ENCODE results near the gene CIZ1. TPM values are rescaled to one million over a fixed set of nuclear protein-coding genes. Genes with fewer than 3 reads are reported as not detected.

Gene CIZ1
- total RNA-seq, 1 donor from 2014 or later = 150 TPM

GRCh38 chr9:128160603-128160987, 30.8 kb downstream of the CIZ1 start:
- Mint-ChIP-seq H3K4me3 (ENCODE audit: low read depth) (peak overlapping the region; percentile 81), H3K9me3 (no peaks in the 10 kb centered on the region), H3K4me1 (ENCODE audit: low read depth) (peaks cover 17% of the 10 kb centered on the region), H3K27ac (peak overlapping the region; percentile 79), H3K27me3 (ENCODE audit: low read depth) (no peaks in the 10 kb centered on the region), H3K36me3 (ENCODE audit: low read depth) (peaks cover 26% of the 10 kb centered on the region)
- no peak for DNase-seq (ENCODE audit: low spot score)
- intact Hi-C loops (cut with micrococcal nuclease) = loop anchor here (2.0 to 10.0 kb wide), 3 partner anchors 32 to 394 kb away; partner anchors contain the start of gene SPTAN1

GRCh38 chr9:128159784-128160602, 31.4 kb downstream of the CIZ1 start, which contains the start of gene BBLN:
Gene BBLN (plus strand): TSS chr9:128160265. CDS start chr9:128160408, 143 bp downstream.
- Mint-ChIP-seq H3K27ac (peak within 1 kb of the TSS; percentile 83), H3K4me3 (ENCODE audit: low read depth) (peak within 1 kb of the TSS; percentile 81), H3K9me3 (no peaks in the 10 kb centered on the region), H3K4me1 (ENCODE audit: low read depth) (peaks cover 17% of the 10 kb centered on the region), H3K27me3 (ENCODE audit: low read depth) (no peaks in the 10 kb centered on the region), H3K36me3 (ENCODE audit: low read depth) (peaks cover 26% of the 10 kb centered on the region)
- intact Hi-C loops (cut with micrococcal nuclease) = loop anchor here (2.0 to 10.0 kb wide), 3 partner anchors 31 to 395 kb away; partner anchors contain the start of gene SPTAN1
- peak; percentile 90 for DNase-seq (ENCODE audit: low spot score)

- no peaks in the 10 kb centered on the region for H3K9me3 Mint-ChIP-seq
- no peaks in the 10 kb centered on the region for H3K27me3 Mint-ChIP-seq (ENCODE audit: low read depth)
- H3K4me1 Mint-ChIP-seq (ENCODE audit: low read depth) = peaks cover 17% of the 10 kb centered on the region
- peak; percentile 66 for DNase-seq (ENCODE audit: low spot score)
- peak overlapping the region; percentile 83 for H3K27ac Mint-ChIP-seq
- peaks cover 24% of the 10 kb centered on the region for H3K36me3 Mint-ChIP-seq (ENCODE audit: low read depth)
- intact Hi-C loops (cut with micrococcal nuclease) = no loop called here
- H3K4me3 Mint-ChIP-seq (ENCODE audit: low read depth) = peak overlapping the region; percentile 73
Measured at GRCh38 chr9:128159522-128159783, 31.9 kb downstream of the CIZ1 start.

- no peak overlapping the region for H3K27ac Mint-ChIP-seq
- H3K4me1 Mint-ChIP-seq (ENCODE audit: low read depth) = peaks cover 7% of the 10 kb centered on the region
- H3K27me3 Mint-ChIP-seq (ENCODE audit: low read depth) = no peaks in the 10 kb centered on the region
- no peak for DNase-seq (ENCODE audit: low spot score)
- H3K9me3 Mint-ChIP-seq = no peaks in the 10 kb centered on the region
- H3K4me3 Mint-ChIP-seq (ENCODE audit: low read depth) = no peak overlapping the region
- intact Hi-C loops (cut with micrococcal nuclease) = no loop called here
- H3K36me3 Mint-ChIP-seq (ENCODE audit: low read depth) = peaks cover 2% of the 10 kb centered on the region
Measured at GRCh38 chr9:128155736-128156500, 35.5 kb downstream of the CIZ1 start.

GRCh38 chr9:128153947-128154695, 37.3 kb downstream of the CIZ1 start:
- peaks cover 3% of the 10 kb centered on the region for H3K4me1 Mint-ChIP-seq (ENCODE audit: low read depth)
- no peak for DNase-seq (ENCODE audit: low spot score)
- H3K27ac Mint-ChIP-seq = no peak overlapping the region
- H3K9me3 Mint-ChIP-seq = no peaks in the 10 kb centered on the region
- H3K4me3 Mint-ChIP-seq (ENCODE audit: low read depth) = no peak overlapping the region
- intact Hi-C loops (cut with micrococcal nuclease) = no loop called here
- no peaks in the 10 kb centered on the region for H3K36me3 Mint-ChIP-seq (ENCODE audit: low read depth)
- no peaks in the 10 kb centered on the region for H3K27me3 Mint-ChIP-seq (ENCODE audit: low read depth)

GRCh38 chr9:128153060-128153946, 38.1 kb downstream of the CIZ1 start:
- intact Hi-C loops (cut with micrococcal nuclease) = no loop called here
- H3K9me3 Mint-ChIP-seq = no peaks in the 10 kb centered on the region

GRCh38 chr9:128152133-128153059, 39.0 kb downstream of the CIZ1 start:
- no peaks in the 10 kb centered on the region for H3K9me3 Mint-ChIP-seq
- H3K36me3 Mint-ChIP-seq (ENCODE audit: low read depth) = no peaks in the 10 kb centered on the region
- H3K27ac Mint-ChIP-seq = no peak overlapping the region
- no peak overlapping the region for H3K4me3 Mint-ChIP-seq (ENCODE audit: low read depth)
- intact Hi-C loops (cut with micrococcal nuclease) = no loop called here
- no peak for DNase-seq (ENCODE audit: low spot score)
- H3K27me3 Mint-ChIP-seq (ENCODE audit: low read depth) = no peaks in the 10 kb centered on the region
- H3K4me1 Mint-ChIP-seq (ENCODE audit: low read depth) = peaks cover 3% of the 10 kb centered on the region

More at GRCh38 chr9:128153060-128153946, 38.1 kb downstream of the CIZ1 start:
- Mint-ChIP-seq H3K27me3 (ENCODE audit: low read depth) (no peaks in the 10 kb centered on the region), H3K4me1 (ENCODE audit: low read depth) (peaks cover 3% of the 10 kb centered on the region), H3K4me3 (ENCODE audit: low read depth) (no peak overlapping the region), H3K27ac (no peak overlapping the region), H3K36me3 (ENCODE audit: low read depth) (no peaks in the 10 kb centered on the region)
- no peak for DNase-seq (ENCODE audit: low spot score)

GRCh38 chr9:128151309-128152132, 39.9 kb downstream of the CIZ1 start:
- Mint-ChIP-seq H3K27ac (no peak overlapping the region), H3K4me3 (ENCODE audit: low read depth) (no peak overlapping the region), H3K9me3 (no peaks in the 10 kb centered on the region), H3K36me3 (ENCODE audit: low read depth) (no peaks in the 10 kb centered on the region), H3K27me3 (ENCODE audit: low read depth) (no peaks in the 10 kb centered on the region), H3K4me1 (ENCODE audit: low read depth) (peaks cover 3% of the 10 kb centered on the region)
- intact Hi-C loops (cut with micrococcal nuclease) = no loop called here
- DNase-seq (ENCODE audit: low spot score) = no peak

- DNase-seq (ENCODE audit: low spot score) = no peak
Measured at GRCh38 chr9:128150594-128151308, 40.6 kb downstream of the CIZ1 start.

GRCh38 chr9:128149951-128150593, 41.3 kb downstream of the CIZ1 start:
- intact Hi-C loops (cut with micrococcal nuclease) = no loop called here
- DNase-seq (ENCODE audit: low spot score) = no peak
- Mint-ChIP-seq H3K4me3 (ENCODE audit: low read depth) (no peak overlapping the region), H3K36me3 (ENCODE audit: low read depth) (no peaks in the 10 kb centered on the region), H3K27me3 (ENCODE audit: low read depth) (no peaks in the 10 kb centered on the region), H3K27ac (no peak overlapping the region), H3K4me1 (ENCODE audit: low read depth) (peaks cover 3% of the 10 kb centered on the region), H3K9me3 (no peaks in the 10 kb centered on the region)

More at GRCh38 chr9:128150594-128151308, 40.6 kb downstream of the CIZ1 start:
- Mint-ChIP-seq H3K4me1 (ENCODE audit: low read depth) (peaks cover 3% of the 10 kb centered on the region), H3K27ac (no peak overlapping the region), H3K36me3 (ENCODE audit: low read depth) (no peaks in the 10 kb centered on the region), H3K27me3 (ENCODE audit: low read depth) (no peaks in the 10 kb centered on the region), H3K4me3 (ENCODE audit: low read depth) (no peak overlapping the region), H3K9me3 (no peaks in the 10 kb centered on the region)
- intact Hi-C loops (cut with micrococcal nuclease) = no loop called here
